Jurkat, Clone E6-1 (cell line): Measurements from ENCODE around the gene GRXCR2. TPM values are rescaled to one million over a fixed set of nuclear protein-coding genes. Genes with fewer than 3 reads are reported as not detected.
"Not testable (repeated sequence)": the region's sequence is repeated elsewhere in the genome, so short reads cannot be mapped to it uniquely, and the experiment has no call there.

Source experiments
- DNase-seq: peaks from one replicate; pipeline ENCODE4 v3.0.0-alpha.2; 2011; ENCODE audit warnings: low read depth, low spot score
- H3K4me3 ChIP-seq: 2 replicates; pipeline ENCODE4 v1.5.1; 2011; ENCODE audit warnings: mild to moderate bottlenecking, low read length, control low read depth, moderate library complexity
- polyA plus RNA-seq: library from polyadenylated mRNA; unstranded; fragments of >200 nt; gene quantifications from one replicate; pipeline ENCODE4 v1.2.1, GENCODE V29; 2012; ENCODE audit warnings: missing spikeins; ENCODE audit not compliant: insufficient read length, insufficient read depth

GRXCR2 gene, protein sequence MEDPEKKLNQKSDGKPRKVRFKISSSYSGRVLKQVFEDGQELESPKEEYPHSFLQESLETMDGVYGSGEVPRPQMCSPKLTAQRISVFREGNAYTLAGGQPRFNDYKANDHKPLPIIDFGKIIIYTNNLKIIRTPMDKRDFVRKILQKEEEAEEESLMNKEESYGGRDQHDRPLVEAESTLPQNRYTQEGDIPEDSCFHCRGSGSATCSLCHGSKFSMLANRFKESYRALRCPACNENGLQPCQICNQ
- polyA plus RNA-seq: not detected

DNA sequence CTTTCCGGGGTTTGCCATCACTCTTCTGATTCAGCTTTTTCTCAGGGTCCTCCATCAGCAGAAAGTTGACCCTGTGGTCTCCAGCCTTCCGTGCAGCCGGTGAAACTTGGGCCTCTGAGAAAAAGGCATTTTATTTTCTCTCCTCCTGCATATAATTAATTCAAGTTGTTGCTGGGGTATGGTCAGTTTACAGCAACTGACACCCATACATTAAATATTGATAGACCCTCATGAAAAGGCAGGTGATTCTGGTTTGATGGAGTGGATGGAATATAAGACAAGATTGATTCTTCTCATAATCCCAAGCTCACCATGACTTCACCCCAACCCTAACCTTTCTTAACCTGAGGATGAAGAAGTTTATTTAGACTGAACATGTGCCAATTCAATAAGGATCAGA lies at the start of gene GRXCR2:
Gene GRXCR2, minus strand, starts transcription at position 101 of the 400 bp plus-strand sequence. Its CDS starts 46 bp downstream, at position 55.
- no peak within 1 kb of the TSS for H3K4me3 ChIP-seq
- DNase-seq: no peak

DNA sequence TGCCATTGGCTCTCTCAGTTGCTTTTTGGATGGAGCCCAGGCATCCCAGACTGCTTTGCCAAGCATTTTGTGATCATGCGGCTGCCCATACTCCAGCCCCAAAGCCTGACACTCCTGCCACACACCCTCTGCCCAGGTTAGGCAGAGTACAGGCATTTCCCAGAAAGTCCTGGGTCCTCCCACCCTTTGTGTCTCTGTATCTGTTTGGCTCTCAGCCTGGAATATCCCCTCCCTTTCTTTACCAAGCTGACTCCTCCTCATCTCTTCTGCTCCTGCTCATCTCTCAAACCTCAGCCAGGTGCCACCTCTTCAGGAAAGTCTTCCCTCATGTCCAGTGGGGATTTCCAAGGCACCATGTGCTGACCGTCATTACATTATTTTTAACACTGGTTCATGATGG lies 49.2 kb upstream of the GRXCR2 start:
- no peak overlapping the region for H3K4me3 ChIP-seq
- no peak for DNase-seq

DNA sequence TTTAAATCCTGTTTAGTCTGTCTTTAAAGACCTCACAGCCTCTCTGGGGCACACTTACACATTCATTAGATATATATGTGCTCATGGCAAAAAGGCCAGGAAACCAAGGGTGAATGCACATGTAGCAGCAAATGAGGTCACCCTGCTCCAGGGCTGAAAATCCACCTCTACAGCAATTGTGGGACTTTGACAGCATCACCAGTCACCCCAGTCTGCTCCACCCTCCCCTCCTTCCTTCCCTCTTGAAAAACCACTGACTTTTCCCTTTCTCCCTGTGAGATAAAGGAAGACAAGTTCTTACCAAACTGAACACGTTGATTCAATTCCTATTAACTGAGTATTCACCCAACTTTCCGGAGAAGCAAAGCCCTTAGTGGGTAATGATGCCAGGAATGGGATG lies 48.4 kb upstream of the GRXCR2 start:
- DNase-seq: no peak

DNA sequence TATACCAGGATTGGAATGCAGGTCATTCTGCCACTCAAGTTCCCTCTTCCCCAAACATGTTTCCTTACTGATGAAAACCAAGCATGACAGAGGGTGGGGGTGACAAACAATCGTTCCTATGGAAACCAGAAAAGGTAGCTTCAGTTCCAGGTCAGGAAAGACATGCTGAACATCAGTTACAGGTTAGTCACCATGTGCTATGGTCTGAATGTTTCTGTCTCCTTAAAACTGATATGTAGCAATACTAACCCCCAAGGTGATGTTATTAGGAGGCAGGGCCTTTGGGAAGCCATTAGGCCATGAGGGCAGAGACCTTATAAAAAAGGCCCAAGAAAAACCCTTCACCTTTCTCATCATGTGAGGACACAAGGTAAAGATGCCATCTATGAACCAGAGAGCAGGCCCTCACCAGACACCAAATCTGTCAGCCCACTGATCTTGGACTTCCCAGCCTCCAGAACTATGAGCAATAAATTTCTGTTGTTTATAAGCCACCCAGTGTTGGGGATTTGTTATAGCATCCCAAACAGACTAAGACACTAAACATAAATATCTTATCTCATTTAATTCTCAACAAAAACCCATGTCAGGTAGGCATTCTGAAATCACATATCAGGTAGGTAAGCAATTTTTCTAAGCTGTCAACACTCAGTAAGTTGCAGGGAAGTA lies 47.9 kb upstream of the GRXCR2 start:
- no peak for DNase-seq
- H3K4me3 ChIP-seq: no peak overlapping the region

More for the DNA sequence above, 48.4 kb upstream of the GRXCR2 start:
- no peak overlapping the region for H3K4me3 ChIP-seq

DNA sequence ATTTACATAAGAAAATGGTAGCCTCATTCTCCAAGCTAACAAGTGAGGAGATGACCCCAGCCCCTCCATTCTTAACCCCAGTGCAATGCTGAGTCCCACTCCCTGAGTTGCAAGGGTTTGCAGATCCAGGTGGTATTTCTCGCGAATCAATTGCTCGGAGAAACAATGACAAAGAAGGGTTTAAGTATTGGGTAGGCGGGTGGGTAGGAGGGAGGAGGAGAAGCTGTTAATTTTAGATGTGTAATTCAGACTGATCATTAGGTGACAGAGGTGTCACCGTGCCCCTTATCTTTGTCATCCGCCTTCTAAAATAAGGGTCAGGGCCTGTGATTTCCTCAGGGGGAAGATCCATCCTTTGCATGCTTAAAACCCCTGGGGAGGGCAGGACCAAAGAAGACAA lies 46.6 kb upstream of the GRXCR2 start:
- no peak overlapping the region for H3K4me3 ChIP-seq

DNA sequence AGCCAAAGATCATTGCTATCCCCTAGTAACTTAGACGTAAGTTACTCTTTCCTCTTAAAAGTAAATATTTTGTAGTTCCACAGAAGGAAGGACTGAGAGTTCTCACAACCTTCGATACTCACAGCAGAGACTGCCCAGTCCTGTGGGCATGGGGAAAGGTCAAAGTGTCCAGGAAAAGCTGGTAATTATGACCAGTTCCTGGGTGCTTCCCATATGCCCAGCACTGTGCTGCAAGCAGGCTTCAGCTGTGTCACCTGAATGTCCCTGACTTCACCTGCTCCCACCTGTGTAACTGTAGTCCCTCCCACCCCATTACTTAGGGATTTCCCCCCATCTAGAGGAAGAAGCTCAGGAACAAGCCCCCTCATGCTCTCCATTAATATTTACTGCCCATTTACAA lies 45.6 kb upstream of the GRXCR2 start:
- H3K4me3 ChIP-seq: no peak overlapping the region
- DNase-seq: no peak

More for the DNA sequence above, 46.6 kb upstream of the GRXCR2 start:
- DNase-seq: no peak

DNA sequence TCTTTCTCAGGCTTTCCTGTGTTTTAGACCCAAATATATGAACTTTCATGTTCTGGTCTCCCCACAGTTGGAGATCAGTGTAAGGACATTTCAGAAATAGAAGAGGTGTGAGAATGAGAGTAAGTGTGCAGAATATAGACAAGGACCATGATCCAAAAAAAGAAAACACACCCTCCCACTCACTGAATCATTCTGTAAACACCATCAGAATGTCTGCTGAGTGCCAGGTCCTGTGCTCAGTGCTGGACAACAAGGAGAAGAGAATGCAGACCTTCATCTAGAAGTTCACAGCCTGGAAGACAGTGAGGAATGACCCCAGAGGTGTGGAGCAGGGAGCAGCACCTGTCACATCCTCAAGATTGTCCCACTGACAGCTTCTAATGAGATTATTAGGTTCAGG lies 44.5 kb upstream of the GRXCR2 start:
- no peak for DNase-seq
- no peak overlapping the region for H3K4me3 ChIP-seq

DNA sequence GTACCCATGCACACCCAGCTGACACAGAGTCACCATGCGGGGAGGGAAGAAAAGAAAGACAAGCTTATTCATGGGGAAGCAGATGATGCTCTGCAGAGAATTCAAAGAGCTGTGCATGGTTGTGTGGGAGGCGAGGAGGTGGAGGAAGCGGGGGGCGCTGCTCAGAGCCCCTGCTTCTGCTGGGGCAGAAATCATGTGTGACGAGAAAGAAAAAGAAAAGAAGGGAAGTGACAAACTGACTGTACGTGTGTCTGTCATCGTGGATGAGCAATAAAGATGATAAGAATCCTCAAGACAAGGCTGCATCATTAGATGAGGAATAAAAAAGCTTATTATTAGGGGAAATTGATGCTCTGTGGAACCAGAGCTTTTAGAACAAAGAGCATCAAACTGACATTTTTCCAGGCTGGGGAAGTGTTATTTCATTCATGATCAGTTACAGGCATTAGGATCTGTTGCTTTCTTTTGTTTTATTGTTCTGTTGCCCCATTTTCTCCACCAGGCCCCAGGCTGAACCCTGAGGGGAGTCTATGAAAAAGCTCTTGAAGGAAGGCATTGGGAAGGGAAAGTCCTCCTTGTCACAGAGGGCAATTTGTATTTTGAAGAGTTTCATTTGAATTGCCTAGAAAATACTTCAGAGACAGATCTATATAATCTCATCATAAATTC lies 43.3 kb upstream of the GRXCR2 start:
- no peak overlapping the region for H3K4me3 ChIP-seq
- DNase-seq: no peak

DNA sequence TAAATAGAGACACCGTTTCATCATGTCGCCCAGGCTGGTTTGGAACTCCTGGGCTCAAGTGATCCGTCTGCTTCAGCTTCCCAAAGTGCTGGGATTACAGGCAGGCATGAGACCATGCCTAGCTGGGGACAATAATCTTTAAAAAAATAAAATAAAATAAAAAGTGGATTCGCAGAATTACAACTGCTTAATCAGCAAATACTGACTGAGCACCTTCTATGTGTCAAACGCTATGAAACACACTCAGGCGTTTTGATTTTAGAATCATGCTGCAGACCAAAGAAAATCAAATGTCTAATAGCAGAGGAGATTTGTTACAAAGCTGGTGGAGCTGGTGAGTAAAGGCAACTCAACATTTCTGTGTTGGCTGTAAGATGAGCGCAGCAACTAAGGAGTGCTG lies 40.9 kb upstream of the GRXCR2 start:
- DNase-seq: no peak
- H3K4me3 ChIP-seq: no peak overlapping the region

DNA sequence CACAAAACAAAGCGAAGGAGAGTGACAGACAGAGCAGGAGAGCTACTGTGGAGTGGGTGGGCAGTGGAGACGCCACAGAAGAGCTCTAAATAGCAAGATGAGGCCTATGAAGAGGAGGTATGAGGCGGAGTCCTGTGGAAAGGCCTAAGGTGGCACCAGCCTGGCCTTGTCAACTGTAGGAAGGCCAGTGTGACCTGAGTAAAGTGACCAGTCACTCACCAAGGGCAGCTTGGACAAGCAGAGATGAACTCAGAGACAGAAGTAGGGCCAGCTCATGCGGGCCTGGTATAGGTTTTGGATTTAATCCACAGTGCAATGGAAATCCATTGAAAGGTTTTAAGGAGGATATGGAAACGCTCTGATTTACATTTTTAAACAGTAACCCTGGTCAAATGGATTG lies 39.8 kb upstream of the GRXCR2 start:
- no peak overlapping the region for H3K4me3 ChIP-seq
- no peak for DNase-seq

DNA sequence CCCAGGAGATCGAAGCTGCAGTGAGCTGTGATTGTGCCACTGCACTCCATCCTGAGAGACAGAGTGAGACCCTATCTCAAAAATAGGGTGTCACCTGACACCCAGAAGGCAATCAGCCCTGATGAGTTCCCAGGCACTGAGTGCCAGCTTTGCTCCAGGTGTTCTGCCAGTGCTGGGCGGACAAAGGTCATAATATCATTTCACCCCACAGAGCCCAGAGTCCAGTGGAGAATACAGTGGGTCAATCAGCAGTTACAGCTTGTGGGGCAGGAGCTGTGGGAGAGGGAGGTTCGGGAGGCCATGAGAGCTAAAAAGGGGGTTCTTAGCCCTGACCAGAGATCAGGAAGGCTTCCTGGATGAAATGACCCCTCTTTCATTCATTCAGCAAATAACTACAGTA lies 39.2 kb upstream of the GRXCR2 start:
- H3K4me3 ChIP-seq: no peak overlapping the region
- DNase-seq: no peak

DNA sequence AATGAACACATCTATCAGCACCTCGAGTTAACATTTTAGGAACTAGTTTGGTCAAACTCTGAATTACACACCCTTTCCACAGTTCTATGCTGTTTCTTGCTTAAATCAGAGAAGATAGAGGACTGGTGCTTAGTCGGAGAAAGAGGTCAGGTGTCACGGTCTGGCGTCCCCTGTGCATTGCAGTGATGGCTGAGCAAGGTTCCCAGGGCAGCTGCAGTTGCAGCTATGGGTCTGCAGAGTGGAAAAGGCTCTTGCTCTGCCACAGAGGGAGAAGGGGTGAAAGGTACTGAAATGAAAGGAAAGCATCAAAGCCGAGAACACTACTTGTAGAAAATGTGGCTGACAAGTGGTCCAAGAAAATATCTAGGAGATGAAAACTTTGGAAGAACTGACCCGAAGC lies 38.4 kb upstream of the GRXCR2 start:
- no peak for DNase-seq
- no peak overlapping the region for H3K4me3 ChIP-seq

DNA sequence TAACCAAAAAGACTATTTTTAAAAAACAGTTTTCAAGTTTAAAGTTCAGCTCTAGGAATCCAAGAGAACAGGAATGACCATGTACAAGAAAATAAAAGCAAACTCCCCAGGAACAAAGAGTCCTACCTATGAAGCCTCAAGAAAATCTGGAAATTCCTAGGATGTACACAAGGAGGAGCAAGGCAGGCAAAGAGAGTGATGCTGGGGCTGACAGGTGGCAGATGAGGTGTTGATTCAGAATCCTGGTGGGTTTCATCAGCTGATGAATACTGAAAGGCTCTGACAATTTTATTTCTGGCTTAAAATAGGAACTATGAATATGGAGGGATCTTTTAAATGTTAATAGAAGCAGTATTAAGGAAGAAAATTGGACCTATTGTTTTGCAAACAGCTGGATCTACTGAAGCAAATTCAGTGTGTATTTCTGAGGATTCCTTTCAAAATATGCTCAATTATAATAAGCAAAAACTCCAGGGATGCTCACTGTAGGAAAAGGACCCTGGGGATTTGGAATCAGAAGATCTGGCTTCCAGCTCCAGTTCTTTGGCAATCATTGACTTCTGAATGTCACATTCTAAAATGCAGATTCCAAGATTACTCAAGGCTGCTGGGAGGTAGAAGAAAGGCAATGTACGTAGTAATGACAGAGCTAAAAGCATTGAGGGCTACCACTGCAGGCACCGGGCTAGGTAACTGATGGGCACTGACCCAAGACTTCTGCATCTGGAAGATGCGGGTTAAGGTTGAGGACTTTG lies 35.6 kb upstream of the GRXCR2 start:
- DNase-seq: no peak
- no peak overlapping the region for H3K4me3 ChIP-seq

DNA sequence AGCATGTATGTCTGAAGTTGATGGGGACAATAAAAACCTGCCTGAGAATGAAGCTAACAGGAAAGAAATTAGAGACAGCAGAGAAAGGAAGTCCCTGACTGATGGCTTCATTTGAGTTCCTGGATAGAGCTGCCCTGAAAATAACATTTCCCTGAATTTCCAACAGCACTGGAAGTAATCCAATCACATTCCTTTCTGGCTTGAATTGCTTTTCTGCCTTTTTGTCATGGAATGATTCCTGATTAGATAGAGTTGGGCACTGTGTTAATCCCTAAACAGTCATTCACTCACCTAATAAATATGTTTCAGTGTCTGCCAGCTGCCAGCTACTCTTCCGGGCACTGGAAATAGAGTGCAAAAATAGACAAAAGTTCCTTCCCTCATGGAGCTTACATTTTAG lies 33.6 kb upstream of the GRXCR2 start:
- DNase-seq: no peak
- no peak overlapping the region for H3K4me3 ChIP-seq

DNA sequence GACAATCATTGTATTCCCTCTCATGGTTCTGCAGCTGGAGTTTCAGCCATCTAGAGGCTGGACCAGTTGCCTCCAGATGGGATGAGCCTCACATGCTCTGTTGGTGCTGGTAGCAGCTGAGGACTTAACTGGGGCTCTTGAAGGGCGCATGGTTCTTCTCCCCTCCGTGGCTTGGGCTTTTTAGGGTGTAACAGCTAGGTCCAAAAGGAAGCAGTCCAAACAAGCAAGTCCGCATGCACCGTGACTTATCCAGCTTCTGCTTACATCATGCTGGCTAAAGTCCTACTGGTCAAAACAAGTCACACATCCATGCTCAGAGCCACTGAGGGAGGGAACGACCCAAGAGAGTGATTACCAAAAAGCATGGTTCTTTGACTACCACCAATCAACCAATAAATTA lies 31.9 kb upstream of the GRXCR2 start:
- DNase-seq: no peak
- no peak overlapping the region for H3K4me3 ChIP-seq

DNA sequence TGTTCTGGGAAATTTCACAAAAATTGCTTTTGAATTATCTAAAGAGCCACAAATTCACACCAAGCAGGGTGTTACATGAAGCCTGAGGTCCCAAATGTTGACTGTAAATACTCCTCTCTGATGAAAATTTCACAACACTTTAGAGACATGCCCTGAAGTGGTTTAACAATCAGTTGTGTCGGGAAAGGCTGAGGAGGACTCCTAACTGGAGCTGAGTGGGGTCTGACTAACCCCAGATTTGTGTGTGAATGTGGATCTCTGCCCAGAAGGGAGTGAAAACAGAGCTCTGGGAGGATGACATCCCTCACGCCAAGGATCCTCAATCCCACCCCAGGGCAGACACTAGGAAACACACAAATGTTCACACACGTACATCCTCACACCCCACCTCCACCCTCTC lies 31.1 kb upstream of the GRXCR2 start:
- DNase-seq: no peak
- H3K4me3 ChIP-seq: no peak overlapping the region

DNA sequence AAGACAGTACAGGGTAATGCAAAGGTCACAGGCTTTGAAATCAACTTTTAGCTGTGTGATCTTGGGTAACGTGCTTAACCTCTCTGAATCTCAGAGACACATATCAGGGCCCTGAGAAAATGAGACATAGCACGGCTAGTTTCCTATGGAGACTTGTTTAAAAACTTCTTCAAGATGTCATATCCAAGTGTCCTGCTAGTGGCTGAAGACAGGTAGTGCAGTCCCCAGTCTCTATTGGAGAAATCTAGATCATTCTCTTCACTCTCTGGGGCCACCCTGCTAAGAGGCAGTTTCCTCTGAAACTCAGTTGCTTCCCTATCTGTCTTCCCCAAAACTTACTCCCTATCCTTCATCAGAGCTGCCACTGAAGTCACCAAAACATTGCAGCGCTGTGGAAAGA lies 30.3 kb upstream of the GRXCR2 start:
- H3K4me3 ChIP-seq: no peak overlapping the region
- DNase-seq: peak; percentile 5

DNA sequence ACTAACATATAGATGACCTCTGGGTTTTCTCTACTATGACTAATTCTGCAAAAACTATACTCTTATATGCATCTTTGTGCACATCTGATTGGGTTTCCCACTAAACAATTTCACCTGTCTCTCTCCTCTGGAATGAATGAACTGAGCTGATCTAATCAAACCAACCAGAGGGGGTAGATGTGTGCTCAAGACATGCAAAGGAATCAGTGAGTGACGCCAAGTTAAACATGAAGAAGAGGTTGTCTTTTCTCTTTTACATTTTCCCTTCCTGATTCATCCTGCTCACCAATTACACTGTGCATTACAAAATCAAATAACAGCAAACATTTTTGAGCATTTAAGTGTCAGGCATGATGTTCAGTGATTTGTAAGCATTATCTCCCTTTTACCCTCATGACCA lies 29.6 kb upstream of the GRXCR2 start:
- DNase-seq: no peak
- H3K4me3 ChIP-seq: no peak overlapping the region

DNA sequence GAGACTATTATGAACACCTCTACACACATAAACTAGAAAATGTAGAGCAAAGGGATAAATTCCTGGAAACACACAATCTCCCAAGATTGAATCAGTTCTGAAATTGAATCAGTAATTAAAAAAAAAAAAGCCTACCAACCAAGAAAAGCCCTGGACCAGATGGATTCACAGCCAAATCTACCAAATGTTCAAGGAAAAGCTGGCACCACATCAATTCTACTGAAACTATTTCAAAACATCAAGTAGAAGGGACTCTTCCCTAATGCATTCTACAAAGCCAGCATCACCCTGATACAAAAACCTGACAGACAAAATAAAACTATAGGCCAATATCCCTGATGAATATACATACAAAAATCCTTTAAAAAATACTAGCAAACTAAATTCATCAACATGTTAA lies 25.4 kb upstream of the GRXCR2 start:
- no peak for DNase-seq

DNA sequence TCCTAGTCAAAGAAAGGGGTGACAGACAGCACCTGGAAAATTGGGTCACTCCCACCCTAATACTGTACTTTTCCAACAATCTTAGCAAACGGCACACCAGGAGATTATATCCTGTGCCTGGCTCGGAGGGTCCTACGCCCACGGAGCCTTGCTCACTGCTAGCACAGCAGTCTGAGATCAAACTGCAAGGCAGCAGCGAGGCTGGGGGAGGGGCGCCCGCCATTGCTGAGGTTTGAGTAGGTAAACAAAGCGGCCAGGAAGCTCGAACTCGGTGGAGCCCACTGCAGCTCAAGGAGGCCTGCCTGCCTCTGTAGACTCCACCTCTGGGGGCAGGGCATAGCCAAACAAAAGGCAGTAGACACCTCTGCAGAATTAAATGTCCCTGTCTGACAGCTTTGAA lies 18.6 kb upstream of the GRXCR2 start:
- not testable (repeated sequence) for DNase-seq, H3K4me3 ChIP-seq

More for the DNA sequence above, 25.4 kb upstream of the GRXCR2 start:
- H3K4me3 ChIP-seq: no peak overlapping the region
